Aorta (tissue), 5 donors: ENCODE results near the gene AMPD2. TPM values are rescaled to one million over a fixed set of nuclear protein-coding genes. Genes with fewer than 3 reads are reported as not detected.
"Not testable (repeated sequence)": the region's sequence is repeated elsewhere in the genome, so short reads cannot be mapped to it uniquely, and the experiment has no call there.

Experiments
- ATAC-seq: fragments of 200-7000 bp; cut with Tn5 transposase; one replicate; pipeline ENCODE4 v1.9.1; 2022; ENCODE audit warnings: moderate library complexity; ENCODE audit not compliant: low FRiP score
- DNase-seq, 2 donors: peaks; one replicate each; pipeline ENCODE4 v3.0.0-alpha.2; 2020
- H3K27ac ChIP-seq, 2 donors: one replicate each; pipeline ENCODE4 v1.5.1; 2013; ENCODE audit warnings: low read length in 2 of 2, mild to moderate bottlenecking in 2 of 2, moderate library complexity in 2 of 2, control low read depth in 1 of 2, inconsistent platforms in 1 of 2, low read depth in 1 of 2
- H3K27me3 ChIP-seq, 2 donors: one replicate each; pipeline ENCODE4 v1.6.1; 2013; ENCODE audit warnings: control low read depth in 1 of 2, low read length in 1 of 2, mild to moderate bottlenecking in 1 of 2, moderate library complexity in 1 of 2; ENCODE audit not compliant: insufficient read depth in 2 of 2, control insufficient read depth in 1 of 2
- H3K36me3 ChIP-seq, 2 donors: one replicate each; pipeline ENCODE4 v1.6.1; 2013; ENCODE audit warnings: control low read depth in 1 of 2, low read length in 1 of 2, mild to moderate bottlenecking in 1 of 2; ENCODE audit not compliant: insufficient read depth in 2 of 2, control insufficient read depth in 1 of 2
- H3K4me1 ChIP-seq, 2 donors: one replicate each; pipeline ENCODE4 v1.6.1; 2013; ENCODE audit warnings: low read length in 2 of 2, control low read depth in 1 of 2, mild to moderate bottlenecking in 1 of 2, moderate library complexity in 1 of 2; ENCODE audit not compliant: insufficient read depth in 2 of 2, control insufficient read depth in 1 of 2
- H3K4me3 ChIP-seq, 2 donors: one replicate each; pipeline ENCODE4 v1.5.1; 2013; ENCODE audit warnings: low read length in 2 of 2, control low read depth in 1 of 2, mild to moderate bottlenecking in 1 of 2
- H3K9me3 ChIP-seq: one replicate; pipeline ENCODE4 v1.6.1; 2013; ENCODE audit warnings: mild to moderate bottlenecking, low read length; ENCODE audit not compliant: control insufficient read depth
- WGBS, 2 donors: extraction: QIAGEN DNeasy Blood & Tissue Kit; methylation state at CpG; one replicate each; pipeline ENCODE4 v1.1.7; 2013; 5-methylcytosine and 5-hydroxymethylcytosine counted together
- intact Hi-C, 2 donors: fragments of 100-400 bp; cut with DNase I; formaldehyde crosslinking; loops; one replicate each; pipeline versions ENCODE4 v1.14.2 to v1.15.0; 2022
- polyA plus RNA-seq, 2 donors: library from polyadenylated mRNA; stranded (reverse); fragments of 200-250 nt; gene quantifications; one replicate each; pipeline ENCODE4 v1.2.3, GENCODE V29; 2013
- total RNA-seq, 2 donors: library from RNA; stranded (reverse); fragmentation: NEBNext Ultra II Directional; extraction: Animal tissue kit (Norgen Biotek cat#: 25700); gene quantifications; one replicate each; pipeline ENCODE4 v1.2.1, GENCODE V29; 2021
- donor health status: healthy with polysubstance abuse.
- donor health status: Bipolar disorder and iron deficiency.
- donor health status: DM: no; HTN: no; CAD: no.
- donor health status: DM: no; HTN: no; CAD: no.
- donor health status: DM: yes; HTN: yes; CAD: no.

Gene AMPD2
- total and polyA plus RNA-seq, 4 donors: 19.8 to 85.9 (median 68.4) TPM

DNA sequence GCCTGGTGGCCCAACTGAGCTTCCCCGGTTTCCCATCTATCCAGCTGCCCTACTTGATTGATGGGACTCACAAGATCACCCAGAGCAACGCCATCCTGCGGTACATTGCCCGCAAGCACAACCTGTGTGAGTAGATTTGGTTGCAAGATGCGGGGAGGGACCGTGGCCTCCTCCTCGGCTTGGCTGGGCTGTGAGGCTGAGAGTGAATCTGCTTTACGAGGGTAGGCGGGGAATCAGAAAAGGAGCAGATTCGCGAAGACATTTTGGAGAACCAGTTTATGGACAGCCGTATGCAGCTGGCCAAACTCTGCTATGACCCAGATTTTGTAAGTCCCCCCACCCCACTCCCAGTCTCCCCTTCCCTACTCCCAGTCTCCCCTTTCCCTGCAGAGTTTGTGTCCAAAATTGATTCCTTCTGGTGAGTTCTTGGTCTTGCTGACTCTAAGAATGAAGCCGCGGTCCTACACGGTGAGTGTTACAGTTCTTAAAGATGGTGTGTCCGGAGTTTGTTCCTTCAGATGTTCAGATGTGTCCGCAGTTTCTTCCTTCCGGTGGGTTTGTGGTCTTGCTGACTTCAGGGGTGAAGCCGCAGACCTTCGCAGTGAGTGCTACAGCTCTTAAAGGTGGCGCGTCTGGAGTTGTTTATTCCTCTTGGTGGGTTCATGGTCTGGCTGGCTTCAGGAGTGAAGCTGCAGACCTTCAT lies 49.8 kb downstream of the AMPD2 start:
- Histone ChIP-seq H3K4me3 (no peak overlapping the region), H3K36me3 (peaks cover 0 to 1% of the 10 kb centered on the region in 2 donors), H3K9me3 (no peaks in the 10 kb centered on the region), H3K27me3 (no peaks in the 10 kb centered on the region), H3K27ac (no peak overlapping the region), H3K4me1 (no peaks in the 10 kb centered on the region)
- ATAC-seq (no peak), DNase-seq (peak in 1 of 2 donors; percentile 65)
- intact Hi-C loops: no loop called here
- WGBS, 2 donors: 94 to 95% methylated on average over 22 of the region's 22 CpGs

DNA sequence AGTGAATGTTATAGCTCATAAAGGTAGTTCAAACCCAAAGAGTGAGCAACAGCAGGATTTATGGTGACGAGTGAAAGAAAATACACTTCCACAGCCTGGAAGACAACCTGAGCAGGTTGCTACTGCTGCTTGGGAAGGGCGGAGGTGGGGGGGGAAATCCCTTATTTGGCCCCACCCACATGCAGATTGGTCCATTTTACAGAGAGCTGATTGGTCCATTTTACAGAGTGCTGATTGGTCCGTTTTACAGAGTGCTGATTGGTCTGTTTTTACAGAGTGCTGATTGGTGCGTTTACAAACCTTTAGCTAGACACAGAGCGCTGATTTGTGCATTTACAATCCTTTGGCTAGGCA lies 50.3 kb downstream of the AMPD2 start:
- H3K27me3 ChIP-seq, DNase-seq, H3K4me3 ChIP-seq, H3K4me1 ChIP-seq, H3K36me3 ChIP-seq, H3K27ac ChIP-seq, ATAC-seq, H3K9me3 ChIP-seq, intact Hi-C loops: not testable (repeated sequence)
- 96% methylated on average over 5 of the region's 5 CpGs for WGBS, 2 donors

DNA sequence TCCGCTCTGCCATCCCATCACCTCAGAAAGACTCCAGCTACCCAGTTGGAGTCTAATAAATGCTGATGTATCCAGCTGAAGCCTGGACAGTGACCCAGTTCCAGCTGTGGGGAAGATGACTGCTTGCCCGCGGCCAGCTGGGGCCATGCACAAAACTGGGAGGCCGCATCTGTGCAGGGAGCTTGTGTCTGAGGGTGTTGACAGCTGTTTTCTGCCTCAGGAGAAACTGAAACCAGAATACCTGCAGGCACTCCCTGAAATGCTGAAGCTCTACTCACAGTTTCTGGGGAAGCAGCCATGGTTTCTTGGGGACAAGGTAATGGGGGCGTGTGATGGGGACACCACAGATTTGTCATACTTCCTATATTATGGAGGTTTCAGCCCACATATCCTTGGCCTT lies 51.4 kb downstream of the AMPD2 start:
- ATAC-seq (no peak), DNase-seq (no peak)
- no peaks in the 10 kb centered on the region for H3K9me3 ChIP-seq
- no peak overlapping the region for H3K4me3 ChIP-seq
- no peak overlapping the region for H3K27ac ChIP-seq
- WGBS, 2 donors: 96 to 97% methylated on average over 5 of the region's 5 CpGs
- no peaks in the 10 kb centered on the region for H3K27me3 ChIP-seq
- H3K4me1 ChIP-seq: no peaks in the 10 kb centered on the region
- intact Hi-C loops: no loop called here
- peaks cover 0 to 1% of the 10 kb centered on the region in 2 donors for H3K36me3 ChIP-seq

DNA sequence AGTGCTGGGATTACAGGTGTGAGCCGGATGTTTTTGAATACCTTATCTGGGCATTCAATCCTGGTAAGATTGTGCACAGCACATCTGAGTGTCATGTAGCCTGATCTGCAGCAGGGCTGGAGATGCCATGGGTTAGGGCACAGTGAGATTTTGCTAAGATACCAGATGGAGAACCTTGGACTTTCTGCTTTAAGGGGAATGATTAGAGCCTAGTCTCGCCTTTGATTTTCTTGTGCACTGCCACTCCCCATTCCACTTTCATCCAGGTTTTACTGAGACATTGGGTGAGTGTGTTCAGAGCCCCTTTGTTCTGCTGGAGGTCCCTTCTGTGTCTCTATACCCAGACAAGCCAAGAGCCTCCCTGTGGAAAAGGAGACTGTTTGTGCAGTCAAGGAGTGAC lies 54.2 kb downstream of the AMPD2 start:
- ATAC-seq, H3K27me3 ChIP-seq, H3K27ac ChIP-seq, DNase-seq, H3K36me3 ChIP-seq, H3K4me3 ChIP-seq, H3K4me1 ChIP-seq, H3K9me3 ChIP-seq, intact Hi-C loops: not testable (repeated sequence)
- 92 to 95% methylated on average over 2 of the region's 2 CpGs for WGBS, 2 donors

DNA sequence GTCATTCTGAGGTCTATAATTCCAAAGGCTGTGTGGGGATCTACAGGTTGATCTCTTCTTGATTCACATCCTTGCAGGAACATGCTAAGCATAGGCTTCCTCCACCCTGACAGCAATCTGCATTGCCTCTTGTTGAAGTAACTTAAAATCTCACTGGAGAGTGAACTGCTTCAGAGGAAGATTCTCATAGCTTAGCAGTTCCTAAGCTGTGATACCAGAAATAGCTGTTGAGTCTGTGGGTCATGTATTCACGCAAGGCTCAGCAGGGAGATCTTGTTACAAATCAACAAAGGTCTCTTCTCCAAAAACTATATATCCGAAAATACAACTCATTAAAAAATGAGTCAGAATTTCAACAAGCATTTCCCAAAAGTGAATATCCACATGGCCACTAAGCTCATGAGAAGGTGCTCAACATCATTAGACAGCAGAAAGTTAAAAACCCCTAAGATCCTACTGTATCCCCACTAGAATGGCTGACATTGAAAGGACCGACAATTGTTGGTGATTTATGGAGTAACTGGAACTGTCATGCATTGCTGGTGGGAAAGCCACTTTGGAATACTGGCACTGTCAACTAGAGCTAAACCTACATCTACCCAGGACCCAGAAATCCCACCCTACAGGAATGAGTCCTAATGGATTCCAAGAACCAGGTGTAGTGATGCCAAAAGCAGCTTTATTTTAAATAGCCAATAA lies 57.2 kb downstream of the AMPD2 start:
- H3K4me3 ChIP-seq, H3K4me1 ChIP-seq, intact Hi-C loops, DNase-seq, ATAC-seq, H3K27me3 ChIP-seq, H3K27ac ChIP-seq, H3K36me3 ChIP-seq, H3K9me3 ChIP-seq: not testable (repeated sequence)
- WGBS, 2 donors: 88 to 89% methylated on average over 3 of the region's 3 CpGs

- WGBS, 2 donors: 73% methylated on average over 3 of the region's 3 CpGs
- no peak overlapping the region for H3K27ac ChIP-seq
- H3K9me3 ChIP-seq: no peaks in the 10 kb centered on the region
- DNase-seq (no peak), ATAC-seq (no peak)
- H3K4me1 ChIP-seq: no peaks in the 10 kb centered on the region
- intact Hi-C loops: no loop called here
- no peak overlapping the region for H3K4me3 ChIP-seq
- peaks cover 0 to 1% of the 10 kb centered on the region in 2 donors for H3K36me3 ChIP-seq
- H3K27me3 ChIP-seq: no peaks in the 10 kb centered on the region
These were observed 57.8 kb downstream of the AMPD2 start for GRCh38 chr1:109677459-109677858.

DNA sequence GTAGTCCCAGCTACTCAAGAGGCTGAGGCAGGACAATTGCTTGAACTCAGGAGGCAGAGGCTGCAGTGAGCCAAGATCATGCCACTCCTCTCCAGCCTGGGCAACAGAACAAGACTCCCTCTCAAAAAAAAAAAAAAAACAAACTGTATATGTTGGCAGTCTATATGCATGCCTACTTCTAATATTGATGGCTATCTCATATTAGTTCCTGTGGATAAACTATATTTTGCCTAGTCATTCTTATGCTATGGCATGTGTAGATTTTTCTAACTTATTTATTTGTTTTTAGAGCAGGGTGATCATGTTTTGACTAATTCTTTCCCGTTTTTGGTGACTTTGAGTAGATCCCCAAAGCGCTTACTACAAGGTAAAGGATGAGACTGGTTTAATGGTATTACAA lies 59.0 kb downstream of the AMPD2 start:
- H3K27me3 ChIP-seq, DNase-seq, ATAC-seq, H3K36me3 ChIP-seq, H3K9me3 ChIP-seq, H3K27ac ChIP-seq, H3K4me3 ChIP-seq, H3K4me1 ChIP-seq, intact Hi-C loops: not testable (repeated sequence)
- WGBS, 2 donors: 74 to 80% methylated on average over 2 of the region's 2 CpGs
